Esophagus muscularis mucosa (tissue), 4 donors: ENCODE data around the gene GALK2. TPM values are rescaled to one million over a fixed set of nuclear protein-coding genes. Genes with fewer than 3 reads are reported as not detected.

Experiments
- DNase-seq: peaks from one replicate; pipeline ENCODE4 v3.0.0-alpha.2; 2017; ENCODE audit errors: extremely low spot score
- H3K27ac ChIP-seq, 4 donors: fragments of 200-600 bp; sonication (generic); replicated peaks in 1 of 4; 1 replicate in 3 of 4; 2 replicates in 1 of 4; pipeline ENCODE4 v1.5.1; 2016 to 2019; ENCODE audit warnings: mild to moderate bottlenecking in 1 of 4
- H3K27me3 ChIP-seq, 4 donors: fragments of 200-600 bp; sonication (generic); one replicate each; pipeline versions ENCODE4 v1.5.1 to v1.6.0; 2016 to 2019
- H3K36me3 ChIP-seq, 4 donors: fragments of 200-600 bp; sonication (generic); one replicate each; pipeline ENCODE4 v1.5.1; 2016 to 2019
- H3K4me1 ChIP-seq, 4 donors: fragments of 200-600 bp; sonication (generic); one replicate each; pipeline ENCODE4 v1.5.1; 2016 to 2019
- H3K4me3 ChIP-seq, 4 donors: fragments of 200-600 bp; sonication (generic); 1 replicate in 2 of 4; 2 replicates in 2 of 4; pipeline ENCODE4 v1.5.1; 2016 to 2019; ENCODE audit warnings: mild to moderate bottlenecking in 4 of 4, moderate library complexity in 1 of 4
- H3K9me3 ChIP-seq, 4 donors: fragments of 200-600 bp; sonication (generic); 1 replicate in 3 of 4; 2 replicates in 1 of 4; pipeline ENCODE4 v1.5.1; 2016 to 2019
- EP300 ChIP-seq: sonication (generic); formaldehyde crosslinking; IDR thresholded peaks from one replicate; pipeline ENCODE4 v1.6.1; 2017; ENCODE audit warnings: antibody characterized with exemption
- POLR2A ChIP-seq: fragments of 450-650 bp; IDR thresholded peaks from one replicate; pipeline ENCODE4 v1.6.1; 2017; ENCODE audit warnings: antibody characterized with exemption, moderate library complexity, mild to moderate bottlenecking, low read depth
- POLR2AphosphoS5 ChIP-seq, 2 donors: sonication (generic); formaldehyde crosslinking; IDR thresholded peaks; one replicate each; pipeline ENCODE4 v1.6.1; 2017; ENCODE audit warnings: antibody characterized with exemption in 2 of 2
- WGBS: methylation state at CpG from one replicate; pipeline ENCODE4 v1.1.5; 2018; 5-methylcytosine and 5-hydroxymethylcytosine counted together
- intact Hi-C: fragments of 100-400 bp; cut with DNase I; formaldehyde crosslinking; loops from one replicate; pipeline ENCODE4 v1.15.1; 2023
- total RNA-seq, 4 donors: library from RNA; depleted of rRNA; stranded (reverse); fragments of >200 nt; gene quantifications; one replicate each; pipeline versions ENCODE4 v1.1.0 to v1.2.1, GENCODE V29; 2016
- TF ChIP-seq, protein P1 (sequence below), 3 experiments: fragments of 200-600 bp in 2 of 3; fragments of 450-650 bp in 1 of 3; sonication (generic) in 2 of 3; IDR thresholded peaks; one replicate each; pipeline ENCODE4 v1.5.1; 2017 to 2019; ENCODE audit warnings: antibody characterized with exemption in 3 of 3, mild to moderate bottlenecking in 2 of 3, moderate library complexity in 1 of 3

The GALK2 gene
- total RNA-seq = 10 to 100 TPM; 34.5 to 50.3 (median 41.5) TPM

GRCh38 chr15:49169880-49170597 is at the start of gene GALK2:
GALK2 (plus strand) TSS chr15:49170247; CDS start chr15:49170323, 76 bp downstream.
- no peak for TF ChIP-seq EP300
- TF ChIP-seq, protein P1, sequence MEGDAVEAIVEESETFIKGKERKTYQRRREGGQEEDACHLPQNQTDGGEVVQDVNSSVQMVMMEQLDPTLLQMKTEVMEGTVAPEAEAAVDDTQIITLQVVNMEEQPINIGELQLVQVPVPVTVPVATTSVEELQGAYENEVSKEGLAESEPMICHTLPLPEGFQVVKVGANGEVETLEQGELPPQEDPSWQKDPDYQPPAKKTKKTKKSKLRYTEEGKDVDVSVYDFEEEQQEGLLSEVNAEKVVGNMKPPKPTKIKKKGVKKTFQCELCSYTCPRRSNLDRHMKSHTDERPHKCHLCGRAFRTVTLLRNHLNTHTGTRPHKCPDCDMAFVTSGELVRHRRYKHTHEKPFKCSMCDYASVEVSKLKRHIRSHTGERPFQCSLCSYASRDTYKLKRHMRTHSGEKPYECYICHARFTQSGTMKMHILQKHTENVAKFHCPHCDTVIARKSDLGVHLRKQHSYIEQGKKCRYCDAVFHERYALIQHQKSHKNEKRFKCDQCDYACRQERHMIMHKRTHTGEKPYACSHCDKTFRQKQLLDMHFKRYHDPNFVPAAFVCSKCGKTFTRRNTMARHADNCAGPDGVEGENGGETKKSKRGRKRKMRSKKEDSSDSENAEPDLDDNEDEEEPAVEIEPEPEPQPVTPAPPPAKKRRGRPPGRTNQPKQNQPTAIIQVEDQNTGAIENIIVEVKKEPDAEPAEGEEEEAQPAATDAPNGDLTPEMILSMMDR (IDR thresholded peaks at IDR 0.05) = no peak
- TF ChIP-seq POLR2A = peak; percentile 6
- TF ChIP-seq POLR2AphosphoS5 (IDR thresholded peaks at IDR 0.05) = peak; percentile 75 to 81
- H3K27me3 ChIP-seq = no peaks in the 10 kb centered on the region
- peak; percentile 94 for DNase-seq
- WGBS = 4% methylated on average over 30 of the region's 30 CpGs
- H3K9me3 ChIP-seq = no peaks in the 10 kb centered on the region
- peak within 1 kb of the TSS; percentile 55 to 70 (median 67) for H3K4me3 ChIP-seq
- intact Hi-C loops = no loop called here
- H3K36me3 ChIP-seq = no peaks in the 10 kb centered on the region
- H3K27ac ChIP-seq = peak within 1 kb of the TSS; percentile 76 to 84 (median 78)
- peaks cover 8 to 20% (median 18%) of the 10 kb centered on the region in 4 donors for H3K4me1 ChIP-seq

DNA sequence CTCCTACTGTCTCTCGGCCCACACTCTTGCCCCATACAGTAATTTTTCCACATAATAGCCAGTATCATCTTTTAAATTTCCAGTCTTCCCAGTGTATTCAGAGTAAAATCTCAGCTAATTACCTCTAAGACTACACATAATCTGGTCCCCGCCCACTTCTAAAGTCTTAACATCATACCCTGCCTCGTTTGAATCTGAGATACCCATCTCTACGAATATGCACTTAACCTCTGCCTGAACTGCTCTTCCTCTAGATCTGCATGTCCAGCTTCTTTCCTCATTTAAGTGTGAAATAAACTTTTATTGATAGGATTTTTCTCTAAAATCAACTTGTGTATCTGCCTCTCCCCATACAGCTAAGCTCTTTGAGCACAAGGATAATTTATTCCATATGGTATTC is 49.2 kb upstream of the GALK2 start:
- Histone ChIP-seq H3K4me3 (no peak overlapping the region), H3K27ac (no peak overlapping the region), H3K27me3 (no peaks in the 10 kb centered on the region), H3K9me3 (no peaks in the 10 kb centered on the region), H3K4me1 (no peaks in the 10 kb centered on the region), H3K36me3 (peaks cover 0 to 16% (median 0%) of the 10 kb centered on the region in 4 donors)
- DNase-seq = no peak
- WGBS = 84% methylated on average over 4 of the region's 4 CpGs
- TF ChIP-seq, protein P1 (IDR thresholded peaks at IDR 0.05) = no peak
- no peak for TF ChIP-seq EP300
- no peak for TF ChIP-seq POLR2A
- TF ChIP-seq POLR2AphosphoS5 (IDR thresholded peaks at IDR 0.05) = no peak
- intact Hi-C loops = no loop called here

- H3K9me3 ChIP-seq = no peaks in the 10 kb centered on the region
- TF ChIP-seq, protein P1 (IDR thresholded peaks at IDR 0.05) = no peak
- no peak for TF ChIP-seq POLR2AphosphoS5 (IDR thresholded peaks at IDR 0.05)
- no peak for TF ChIP-seq POLR2A
- no peak for TF ChIP-seq EP300
- no peak for DNase-seq
- H3K36me3 ChIP-seq = peaks cover 0 to 26% (median 4%) of the 10 kb centered on the region in 4 donors
- 89% methylated on average over 1 of the region's 1 CpG for WGBS
- no peaks in the 10 kb centered on the region for H3K4me1 ChIP-seq
- no peaks in the 10 kb centered on the region for H3K27me3 ChIP-seq
- intact Hi-C loops = no loop called here
- no peak overlapping the region for H3K27ac ChIP-seq
- H3K4me3 ChIP-seq = no peak overlapping the region
Observed at GRCh38 chr15:49121901-49122300, 48.1 kb upstream of the GALK2 start.

GRCh38 chr15:49122541-49123062 is 47.4 kb upstream of the GALK2 start:
- H3K4me1 ChIP-seq = no peaks in the 10 kb centered on the region
- no peaks in the 10 kb centered on the region for H3K9me3 ChIP-seq
- H3K4me3 ChIP-seq = no peak overlapping the region
- no peak for DNase-seq
- peaks cover 0 to 29% (median 10%) of the 10 kb centered on the region in 4 donors for H3K36me3 ChIP-seq
- 79% methylated on average over 1 of the region's 1 CpG for WGBS
- intact Hi-C loops = no loop called here
- no peak for TF ChIP-seq POLR2AphosphoS5 (IDR thresholded peaks at IDR 0.05)
- TF ChIP-seq POLR2A = no peak
- no peak for TF ChIP-seq EP300
- TF ChIP-seq, protein P1 (IDR thresholded peaks at IDR 0.05) = no peak
- no peak overlapping the region for H3K27ac ChIP-seq
- no peaks in the 10 kb centered on the region for H3K27me3 ChIP-seq
